Suprapubic skin (tissue), 2 donors: ENCODE measurements around the gene SBNO2.

Experiments
- EP300 ChIP-seq: sonication (generic); formaldehyde crosslinking; IDR thresholded peaks from one replicate; pipeline ENCODE4 v1.6.1; 2017; ENCODE audit warnings: antibody characterized with exemption
- POLR2A ChIP-seq, 2 donors: fragments of 450-650 bp; IDR thresholded peaks; one replicate each; pipeline ENCODE4 v1.6.1; 2017; ENCODE audit warnings: antibody characterized with exemption in 2 of 2, mild to moderate bottlenecking in 2 of 2, moderate library complexity in 2 of 2

DNA sequence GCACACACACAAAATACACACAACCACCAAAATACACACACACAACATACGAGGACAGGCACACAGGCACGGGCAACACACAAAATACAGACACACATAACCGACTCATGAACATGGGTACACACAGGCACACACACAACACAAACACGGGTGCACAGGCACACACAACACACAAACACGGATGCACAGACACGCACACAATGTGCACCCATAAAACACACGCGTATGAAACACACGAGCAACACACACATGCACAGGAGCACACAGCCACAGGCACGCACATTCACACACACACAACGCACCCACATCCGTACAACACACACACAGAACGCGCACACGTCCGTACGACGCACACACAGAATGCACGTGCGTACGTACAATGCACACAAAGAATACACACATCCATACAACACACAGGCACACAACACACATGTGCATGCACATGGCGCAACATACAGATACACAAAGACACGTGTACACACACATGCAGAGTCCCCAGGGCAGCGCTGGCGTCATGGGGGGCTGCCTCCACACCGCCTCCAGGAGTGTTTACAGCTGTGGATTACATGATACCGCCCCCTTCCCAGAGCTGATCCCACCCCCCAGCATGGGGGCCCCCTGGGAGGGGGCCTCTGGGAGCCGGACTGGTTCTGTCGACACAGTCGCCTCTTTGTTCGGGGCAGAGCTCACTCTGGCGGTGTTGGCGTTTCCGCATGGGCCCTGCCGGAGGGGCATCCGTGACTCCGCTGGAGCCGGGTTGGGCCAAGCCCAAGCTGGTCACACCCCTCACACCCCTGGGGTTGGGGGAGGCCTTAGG is 2.9 kb downstream of the SBNO2 start:
- TF ChIP-seq POLR2A (IDR thresholded peaks at IDR 0.05) = no peak
- TF ChIP-seq EP300 = no peak
